ENCODE data around the gene CD300H.
A peak's percentile ranks its signal among the peaks of the same experiment; 100 is the strongest.
"Not testable (repeated sequence)": the region's sequence is repeated elsewhere in the genome, so short reads cannot be mapped to it uniquely, and the experiment has no call there.

The CD300H gene

GRCh38 chr17:74525781-74526288, 41.5 kb downstream of the CD300H start:
- DNase-seq: no peak

- DNase-seq: no peak
Measured at GRCh38 chr17:74525465-74525725, 41.9 kb downstream of the CD300H start.

DNA sequence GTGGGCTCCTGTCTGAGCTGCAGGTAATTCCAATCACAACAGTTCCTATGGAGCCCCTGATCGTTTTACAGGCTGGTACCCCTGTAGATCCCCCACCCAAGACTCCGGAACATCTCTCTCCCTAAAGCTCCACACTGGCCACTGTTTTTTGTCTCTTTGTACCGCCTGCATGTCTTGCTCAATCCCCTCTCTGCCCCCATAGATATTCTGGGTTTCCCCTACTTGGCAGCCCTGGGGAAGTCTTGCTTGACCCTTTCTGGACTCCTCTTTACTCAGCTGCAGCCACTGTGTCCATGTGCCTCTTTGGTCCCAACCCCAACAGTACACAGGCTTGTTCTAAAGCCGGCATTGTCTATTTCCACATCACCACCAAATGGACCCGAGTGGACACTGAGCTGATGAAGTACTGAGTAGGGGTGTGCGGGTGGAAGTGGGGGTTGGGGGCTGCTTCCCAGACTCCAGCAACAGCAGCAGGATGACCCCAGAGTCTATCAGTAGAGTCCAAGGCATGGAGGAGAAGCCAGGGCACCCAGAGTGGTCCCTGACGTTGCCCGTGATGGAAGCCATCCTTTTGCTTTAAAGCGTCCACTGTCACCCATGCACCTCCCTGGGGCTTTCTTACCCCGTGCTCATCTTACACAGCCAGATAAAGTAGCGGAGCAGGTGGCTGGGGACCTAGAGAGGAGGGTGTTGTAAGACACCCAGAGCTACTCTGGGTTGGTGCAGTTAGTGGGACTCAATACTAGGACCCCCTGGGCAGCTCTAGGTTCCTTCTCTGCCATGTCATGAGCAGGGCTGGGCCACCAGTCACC, 42.5 kb downstream of the CD300H start:
- DNase-seq: no peak

DNA sequence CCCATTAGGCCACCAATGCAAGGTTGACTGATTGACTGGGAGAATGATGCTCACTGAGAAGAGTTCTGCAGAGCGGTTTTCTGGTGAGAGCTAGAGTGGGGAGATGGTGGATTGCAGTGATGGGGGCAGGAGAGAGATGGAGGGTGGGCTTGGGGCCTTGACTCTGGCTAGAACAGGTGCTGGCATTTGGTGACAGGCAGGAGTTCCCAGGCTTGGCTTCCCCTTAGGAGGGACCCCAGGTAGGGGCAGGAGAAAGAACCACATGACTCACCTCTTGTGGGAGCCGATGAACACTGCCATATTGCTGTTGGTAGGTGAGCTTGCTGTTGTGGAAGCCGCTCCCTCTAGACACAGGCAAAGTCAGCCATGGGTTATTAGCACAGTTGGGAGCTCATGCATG, 44.0 kb downstream of the CD300H start:
- DNase-seq: no peak

GRCh38 chr17:74522381-74523105, 44.8 kb downstream of the CD300H start:
- no peak for DNase-seq

DNA sequence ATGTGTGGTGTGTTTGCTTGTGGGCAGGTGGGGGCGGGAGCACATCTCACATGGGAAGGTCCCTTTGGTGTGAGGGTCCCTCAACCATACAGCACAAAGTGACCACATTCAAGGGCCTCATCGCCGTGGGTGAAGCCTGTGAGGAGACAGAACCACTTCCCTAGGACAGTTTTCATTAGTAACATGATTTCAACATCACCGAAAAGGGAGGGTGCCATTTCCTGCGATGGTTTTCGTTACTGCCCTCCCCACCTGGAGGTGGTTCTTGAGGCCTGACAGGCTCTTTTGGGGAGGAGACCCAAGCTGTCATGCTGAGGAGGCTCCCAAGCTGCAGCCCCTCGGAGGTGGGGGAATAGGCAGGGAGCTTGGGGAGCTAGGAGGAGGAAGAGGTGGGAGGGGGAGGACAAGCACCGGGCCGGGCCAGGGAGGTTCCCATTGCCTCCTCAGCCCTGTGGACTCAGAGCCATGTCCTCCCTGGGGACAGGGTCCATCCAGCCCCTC, 45.6 kb downstream of the CD300H start:
- DNase-seq: peak; percentile 86 to 88

DNA sequence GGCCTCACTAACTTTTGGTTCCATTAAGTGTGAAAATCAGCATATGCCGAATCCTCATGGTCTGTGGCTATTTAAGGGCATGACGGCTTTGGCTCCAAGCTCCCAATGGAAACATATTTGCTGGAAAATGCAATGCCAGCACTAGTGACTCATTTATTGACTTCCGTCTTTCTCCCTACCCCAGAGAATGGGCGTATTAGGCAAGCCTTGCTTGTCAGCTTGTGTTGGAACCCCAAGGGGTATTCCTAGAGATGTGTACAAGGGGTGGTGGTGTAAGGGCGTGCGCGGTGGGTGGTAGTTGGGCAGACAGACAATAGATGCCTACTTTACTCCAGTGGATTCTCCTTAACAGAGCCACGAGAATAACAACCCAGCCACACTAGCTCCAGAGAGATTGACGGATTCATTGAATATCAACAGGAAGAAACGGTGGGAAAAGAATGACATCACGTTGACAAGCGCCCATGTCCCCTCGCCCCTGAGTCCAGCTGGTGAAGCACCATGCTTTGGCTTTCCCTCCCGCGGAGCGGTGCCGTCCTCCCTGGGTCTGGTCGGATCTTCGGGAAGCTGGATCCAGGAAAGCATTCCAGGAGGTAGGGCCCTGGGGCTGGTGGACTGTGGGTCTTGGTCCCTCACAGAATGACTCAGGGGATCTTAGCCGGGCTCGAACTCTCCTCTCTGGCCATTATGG, 46.4 kb downstream of the CD300H start:
- DNase-seq: peak; percentile 12 to 31

- peak; percentile 96 to 97 for DNase-seq
Measured at GRCh38 chr17:74520016-74520434, 47.3 kb downstream of the CD300H start.

DNA sequence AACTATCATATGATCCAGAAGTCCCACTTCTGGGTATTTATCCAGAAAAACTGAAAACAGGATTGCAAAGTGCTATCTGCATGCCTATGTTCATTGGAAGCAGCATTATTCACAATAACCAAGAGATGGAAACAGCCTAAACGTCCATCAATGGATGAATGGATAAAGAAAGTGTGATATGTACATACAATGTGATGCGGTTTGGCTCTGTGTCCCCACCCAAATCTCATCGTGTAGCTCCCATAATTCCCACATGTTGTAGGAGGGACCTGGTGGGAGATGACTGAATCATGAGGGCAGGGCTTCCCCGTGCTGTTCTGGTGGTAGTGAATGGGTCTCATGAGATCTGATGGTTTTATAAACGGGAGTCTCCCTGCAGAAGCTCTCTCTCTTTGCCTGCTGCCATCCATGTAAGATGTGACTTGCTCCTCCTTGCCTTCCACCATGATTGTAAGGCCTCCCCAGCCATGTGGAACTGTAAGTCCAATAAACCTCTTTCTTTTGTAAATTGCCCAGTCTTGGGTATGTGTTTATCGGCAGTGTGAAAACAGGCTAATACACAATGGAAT, 48.8 kb downstream of the CD300H start:
- not testable (repeated sequence) for DNase-seq

DNA sequence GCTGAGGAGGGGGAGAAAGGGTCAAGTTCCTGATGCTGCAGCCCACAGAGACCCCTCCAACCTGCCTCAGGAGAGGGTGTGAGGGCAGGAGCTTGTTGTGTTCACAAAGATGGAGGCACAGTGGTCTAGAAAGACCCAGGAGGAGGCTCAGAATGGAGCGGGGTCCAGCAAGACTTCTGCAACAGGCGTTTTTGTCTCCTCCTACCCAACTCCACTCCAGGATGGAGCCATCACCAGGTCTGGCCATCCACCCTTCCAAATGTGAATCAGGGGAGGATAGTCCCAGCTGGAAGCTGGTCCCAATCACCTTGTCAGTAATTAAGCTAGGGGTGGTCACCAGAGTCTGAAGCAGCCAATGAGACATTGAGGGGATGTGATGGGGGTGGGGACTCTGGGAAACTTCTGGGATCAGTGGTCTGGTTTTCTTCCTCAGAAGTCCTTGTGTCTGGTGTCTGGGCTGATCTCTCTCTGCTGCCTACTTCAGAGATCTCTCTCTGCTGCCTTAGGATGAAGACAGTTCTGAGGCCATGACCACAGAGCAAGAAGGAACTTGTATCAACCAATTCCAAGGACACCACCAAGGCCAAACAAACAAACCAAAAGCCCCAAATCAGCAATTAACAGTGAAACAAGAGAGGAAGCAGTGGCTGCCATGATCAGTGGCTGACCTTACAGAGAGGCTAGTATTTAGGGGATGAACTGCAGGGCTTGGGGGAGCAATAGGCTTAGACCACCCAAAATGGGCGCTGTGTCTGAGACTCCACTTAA, 50.6 kb downstream of the CD300H start:
- DNase-seq: no peak

DNA sequence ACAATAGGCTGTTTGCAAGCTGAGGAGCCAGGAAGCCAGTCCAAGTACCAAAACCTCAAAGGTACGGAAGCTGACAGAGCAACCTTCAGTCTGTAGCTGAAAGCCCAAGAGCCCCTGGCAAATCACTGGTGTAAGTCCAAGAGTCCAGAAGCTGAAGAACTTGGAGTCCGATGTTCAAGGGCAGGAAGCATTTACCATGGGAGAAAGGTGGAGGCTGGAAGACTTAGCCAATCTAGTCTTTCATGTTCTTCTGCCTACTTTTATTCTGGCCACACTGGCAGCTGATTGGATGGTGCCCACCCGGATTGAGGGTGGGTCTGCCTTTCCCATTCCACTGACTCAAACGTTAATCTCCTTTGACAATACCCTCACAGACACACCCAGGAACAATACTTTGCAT, 51.4 kb downstream of the CD300H start:
- no peak for DNase-seq

- no peak for DNase-seq
Measured at GRCh38 chr17:74514632-74515334, 52.5 kb downstream of the CD300H start.

DNA sequence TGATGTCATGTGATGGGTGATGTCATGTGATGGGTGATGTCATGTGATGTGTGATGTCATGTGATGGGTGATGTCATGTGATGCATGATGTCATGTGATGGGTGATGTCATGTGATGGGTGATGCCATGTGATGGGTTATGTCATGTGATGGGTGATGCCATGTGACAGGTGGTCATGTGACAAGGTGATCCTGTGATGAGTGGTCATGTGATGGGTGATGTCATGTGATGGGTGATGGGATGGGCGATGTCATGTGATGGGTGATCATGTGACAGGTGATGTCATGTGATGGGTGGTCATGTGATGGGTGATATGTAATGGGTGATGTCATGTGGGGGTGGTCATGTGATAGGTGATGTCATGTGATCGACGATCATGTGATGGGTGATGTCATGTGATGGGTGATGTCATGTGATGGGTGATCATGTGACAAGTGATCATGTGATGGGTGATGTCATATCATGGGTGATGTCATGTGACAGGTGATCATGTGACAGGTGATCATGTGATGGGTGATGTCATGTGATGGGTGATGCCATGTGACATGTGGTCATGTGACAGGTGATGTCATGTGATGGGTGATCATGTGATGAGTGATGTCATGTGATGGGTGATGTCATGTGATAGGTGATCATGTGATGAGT, 53.2 kb downstream of the CD300H start:
- no peak for DNase-seq

DNA sequence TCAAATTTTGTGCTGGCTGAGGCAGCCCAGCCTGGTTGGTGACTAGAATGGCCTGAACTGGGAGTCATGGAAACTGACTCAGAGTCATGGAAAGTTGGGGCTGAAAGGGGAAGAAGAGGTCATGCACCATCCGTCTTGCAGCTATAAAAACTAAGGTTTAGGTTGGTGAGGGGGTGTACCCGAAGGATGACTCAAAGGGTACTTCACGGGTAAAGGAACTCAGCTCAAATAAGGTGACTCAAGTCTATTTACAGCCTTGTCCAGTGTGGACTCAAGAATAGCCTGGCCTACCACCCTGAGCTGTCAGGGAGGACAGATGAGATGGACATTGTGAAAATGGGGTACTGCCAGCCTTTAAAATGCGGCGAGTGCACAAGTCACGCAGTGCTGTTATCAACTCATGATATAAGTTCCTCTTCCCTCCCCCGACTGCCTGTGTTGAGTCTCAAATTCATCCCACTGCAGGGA, 54.7 kb downstream of the CD300H start:
- peak; percentile 84 to 91 for DNase-seq

DNA sequence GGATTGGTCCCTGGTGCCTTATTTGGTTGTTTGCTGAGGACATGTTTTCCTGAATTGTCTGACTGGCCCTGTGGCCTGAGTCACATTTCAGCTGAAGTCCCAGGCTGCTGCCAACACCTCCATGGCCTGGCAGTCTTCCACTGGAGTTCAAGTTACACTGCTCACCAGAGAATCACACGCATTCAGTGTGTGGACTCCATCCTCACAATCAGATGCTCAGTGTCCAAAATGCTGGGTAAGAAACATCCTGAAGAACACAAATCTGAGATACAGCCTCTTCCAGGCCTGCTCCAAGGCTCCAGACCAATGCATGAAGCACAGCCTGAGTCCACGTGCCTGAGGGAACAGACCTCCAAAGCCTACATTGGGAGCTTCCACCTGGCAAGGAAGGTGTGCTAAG, 55.3 kb downstream of the CD300H start:
- DNase-seq: no peak

Data from AML-193 (cell line).